GM12874 (cell line): Measurements from ENCODE around the gene CYFIP1.

ENCODE experiments used
- CTCF ChIP-seq: IDR thresholded peaks from 2 replicates; pipeline ENCODE4 v1.5.1; 2011; ENCODE audit warnings: low read depth, mild to moderate bottlenecking, control low read depth, low read length, moderate library complexity; ENCODE audit not compliant: insufficient read depth

CYFIP1 gene

GRCh38 chr15:22939051-22939450 is 41.1 kb downstream of the CYFIP1 start:
- TF ChIP-seq CTCF, result no peak

- TF ChIP-seq CTCF, result no peak
These were observed 43.3 kb downstream of the CYFIP1 start for GRCh38 chr15:22936577-22937472.

- TF ChIP-seq CTCF, result no peak
These were observed 46.5 kb downstream of the CYFIP1 start for GRCh38 chr15:22933641-22934061.

GRCh38 chr15:22931784-22932536 is 48.2 kb downstream of the CYFIP1 start:
- TF ChIP-seq CTCF, result no peak

GRCh38 chr15:22930782-22931484 is 49.2 kb downstream of the CYFIP1 start:
- no peak for TF ChIP-seq CTCF

GRCh38 chr15:22927761-22928160 is 52.4 kb downstream of the CYFIP1 start:
- TF ChIP-seq CTCF, result no peak

GRCh38 chr15:22925875-22926274 is 54.3 kb downstream of the CYFIP1 start:
- TF ChIP-seq CTCF, result no peak
